ENCODE measurements around the gene IL19. TPM values are rescaled to one million over a fixed set of nuclear protein-coding genes. Genes with fewer than 3 reads are reported as not detected.

The IL19 gene
- total and polyA plus RNA-seq, 9 of the 15 experiments (the other 6 are each of a cell fraction or from before 2014, with no cell fraction given), result not detected

- in situ Hi-C loops (cut with MboI), result no loop called here
- no TSS peak for BruUV-seq (replicated peaks)
- no peak for FAIRE-seq
These were observed 742 bp downstream of the IL19 start for GRCh38 chr1:206771338-206771692.

More at GRCh38 chr1:206771338-206771692, 742 bp downstream of the IL19 start:
- no peaks in the 10 kb centered on the region for H3K79me2 ChIP-seq (ENCODE audit: control insufficient read depth, insufficient read depth, low read length)
- H3K36me3 ChIP-seq (ENCODE audit: control insufficient read depth, insufficient read depth, low read length), result no peaks in the 10 kb centered on the region
- no peak overlapping the region for H3K4me2 ChIP-seq (ENCODE audit: insufficient read depth, low read length)
- H3K4me1 ChIP-seq (replicated peaks in 1 of 2; ENCODE audit: control insufficient read depth in 2 of 2, insufficient read depth in 2 of 2, low read length in 2 of 2), result peaks cover 6 to 29% of the 10 kb centered on the region in 2 experiments
- POLR2A ChIA-PET, result interaction anchor here (0.6 to 1.0 kb wide), 3 partner anchors 51 to 1046 kb away, joined by 3 to 5 read pairs (median 3); no protein-coding TSS in a partner anchor
- H4K20me1 ChIP-seq (replicated peaks; ENCODE audit: control insufficient read depth, insufficient read depth, low read length), result no peaks in the 10 kb centered on the region
- no peak overlapping the region for H3K27ac ChIP-seq (ENCODE audit: extremely low read depth, low read depth, low read length)
- no peak overlapping the region for H3K9ac ChIP-seq (ENCODE audit: insufficient read depth in 1 of 2, low read depth in 2 of 2, low read length in 2 of 2)
- peak; percentile 65 for TF ChIP-seq NFIC (IDR thresholded peaks at IDR 0.05)
- no peak for TF ChIP-seq ZZZ3 (IDR thresholded peaks at IDR 0.05)
- no peak for TF ChIP-seq BHLHE40 (IDR thresholded peaks at IDR 0.05; ENCODE audit: low read length)
- no peak for TF ChIP-seq ZC3H8 (IDR thresholded peaks at IDR 0.05)
- no peak for TF ChIP-seq ATF6 (CRISPR knock-in tag; IDR thresholded peaks at IDR 0.05)
- TF ChIP-seq EGR1 (conservative IDR thresholded peaks at IDR 0.05), result no peak
- TF ChIP-seq, protein P1, sequence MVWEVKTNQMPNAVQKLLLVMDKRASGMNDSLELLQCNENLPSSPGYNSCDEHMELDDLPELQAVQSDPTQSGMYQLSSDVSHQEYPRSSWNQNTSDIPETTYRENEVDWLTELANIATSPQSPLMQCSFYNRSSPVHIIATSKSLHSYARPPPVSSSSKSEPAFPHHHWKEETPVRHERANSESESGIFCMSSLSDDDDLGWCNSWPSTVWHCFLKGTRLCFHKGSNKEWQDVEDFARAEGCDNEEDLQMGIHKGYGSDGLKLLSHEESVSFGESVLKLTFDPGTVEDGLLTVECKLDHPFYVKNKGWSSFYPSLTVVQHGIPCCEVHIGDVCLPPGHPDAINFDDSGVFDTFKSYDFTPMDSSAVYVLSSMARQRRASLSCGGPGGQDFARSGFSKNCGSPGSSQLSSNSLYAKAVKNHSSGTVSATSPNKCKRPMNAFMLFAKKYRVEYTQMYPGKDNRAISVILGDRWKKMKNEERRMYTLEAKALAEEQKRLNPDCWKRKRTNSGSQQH (CRISPR knock-in tag; IDR thresholded peaks at IDR 0.05), result no peak
- no peak for TF ChIP-seq POLR2H (tag; IDR thresholded peaks at IDR 0.05; ENCODE audit: low read depth)
- no peak for TF ChIP-seq MAFF (IDR thresholded peaks at IDR 0.05; ENCODE audit: low read length)
- TF ChIP-seq L3MBTL2 (IDR thresholded peaks at IDR 0.05), result 0 out of 2 replicates have a peak, but pooled peaks have one; percentile 15
- no peak for TF ChIP-seq PBX2 (CRISPR knock-in tag; IDR thresholded peaks at IDR 0.05; ENCODE audit: low read depth)
- TF ChIP-seq PBX2 (tag; conservative IDR thresholded peaks at IDR 0.05; ENCODE audit: low read depth), result no peak
- intact Hi-C loops (cut with micrococcal nuclease), result no loop called here
- DNase-seq (ENCODE audit: extremely low read depth in 1 of 4, low spot score in 3 of 4), result no peak
- no peaks in the 10 kb centered on the region for H3K9me1 ChIP-seq (ENCODE audit: control insufficient read depth, insufficient read depth, low read length)
- CTCF ChIA-PET (ENCODE audit: low intra/inter-chr PET ratio), result no interaction called here
- no peaks in the 10 kb centered on the region for H3K9me3 ChIP-seq (replicated peaks; ENCODE audit: control insufficient read depth, insufficient read depth, low read depth, low read length)
- H3K27me3 ChIP-seq (ENCODE audit: control insufficient read depth in 2 of 2, insufficient read depth in 2 of 2, low read length in 2 of 2), result peaks cover 34 to 66% of the 10 kb centered on the region in 2 experiments
- no peak overlapping the region for H2AFZ ChIP-seq (ENCODE audit: low read depth, low read length)
- ATAC-seq, result no peak
- H3K4me3 ChIP-seq, result no peak overlapping the region
- WGBS (ENCODE audit: insufficient coverage, low coverage, missing lambda C conversion rate), result 1% methylated on average over 4 of the region's 4 CpGs

Data from K562 (cell line).